A549 (cell line): ENCODE data around the gene GCC2. TPM values are rescaled to one million over a fixed set of nuclear protein-coding genes. Genes with fewer than 3 reads are reported as not detected.

ENCODE experiments used
- ATAC-seq, 2 experiments: fragments of 200-7000 bp in 1 of 2; fragments of >200 bp in 1 of 2; cut with Nextera tagmentation in 1 of 2; cut with Tn5 transposase in 1 of 2; 3 replicates each; pipeline versions ENCODE4 v1.8.0 to v1.9.1; 2018 to 2020; ENCODE audit warnings: mild to moderate bottlenecking in 1 of 2, moderate library complexity in 1 of 2
- CTCF ChIA-PET: fragments of 300-600 bp; sonication (Branson Sonifier 250); formaldehyde crosslinking; extraction: SDS; loops from one replicate; lab custom pipeline; 2021; ENCODE audit warnings: antibody characterized with exemption, inconsistent platforms; lab: Yijun Ruan, JAX
- POLR2A ChIA-PET: fragments of 350-600 bp; formaldehyde crosslinking; extraction: SDS; loops from one replicate; lab custom pipeline; 2021; ENCODE audit warnings: antibody characterized with exemption, inconsistent platforms; lab: Yijun Ruan, JAX
- DNase-seq, 2 experiments: peaks; one replicate each; pipeline versions ENCODE4 v3.0.0 to v3.0.0-alpha.2; 2011 to 2016; ENCODE audit warnings: low read depth in 1 of 2, low spot score in 1 of 2
- FAIRE-seq: peaks from 2 replicates; lab custom pipeline; 2011; peaks lifted over from hg19 to GRCh38; lab: Jason Lieb, UNC
- H3K27ac ChIP-seq, 2 experiments: fragments of >200 bp; sonication (Bioruptor Twin); formaldehyde crosslinking; 3 replicates each; pipeline ENCODE4 v1.5.1; 2016 to 2017
- H3K4me1 ChIP-seq: fragments of >200 bp; sonication (Bioruptor Twin); formaldehyde crosslinking; 3 replicates; pipeline ENCODE4 v1.6.1; 2016
- H3K4me2 ChIP-seq: fragments of >200 bp; sonication (Bioruptor Twin); formaldehyde crosslinking; 3 replicates; pipeline ENCODE4 v1.6.1; 2016
- H3K4me3 ChIP-seq: fragments of >200 bp; sonication (Bioruptor Twin); formaldehyde crosslinking; 3 replicates; pipeline ENCODE4 v1.5.1; 2016
- H3K9me3 ChIP-seq: fragments of >200 bp; sonication (Bioruptor Twin); formaldehyde crosslinking; 3 replicates; pipeline ENCODE4 v1.6.1; 2016
- BHLHE40 ChIP-seq: IDR thresholded peaks from 2 replicates; pipeline ENCODE4 v1.6.1; 2012; ENCODE audit warnings: low read depth, low read length, inconsistent platforms
- CHD4 ChIP-seq: fragments of 200-600 bp; sonication (generic); IDR thresholded peaks from 2 replicates; pipeline ENCODE4 v1.6.1; 2016; ENCODE audit warnings: antibody characterized with exemption, mild to moderate bottlenecking, borderline replicate concordance
- EP300 ChIP-seq, 2 experiments: fragments of >200 bp; sonication (Bioruptor Twin); formaldehyde crosslinking; IDR thresholded peaks; 2 replicates in 1 of 2; 3 replicates in 1 of 2; pipeline ENCODE4 v1.6.1; 2016 to 2017
- FOSB ChIP-seq: fragments of 250-450 bp; sonication (Bioruptor Pico); IDR thresholded peaks from 2 replicates; pipeline ENCODE4 v1.5.0; 2020; ENCODE audit warnings: mild to moderate bottlenecking, moderate library complexity
- GATA3 ChIP-seq: IDR thresholded peaks from 2 replicates; pipeline ENCODE4 v1.6.1; 2012; ENCODE audit warnings: borderline replicate concordance
- HMGXB4 ChIP-seq: fragments of 250-450 bp; sonication (Bioruptor Pico); IDR thresholded peaks from 2 replicates; pipeline ENCODE4 v1.5.0; 2021; ENCODE audit warnings: mild to moderate bottlenecking, moderate library complexity, borderline replicate concordance
- HOXB5 ChIP-seq: fragments of 250-450 bp; sonication (Bioruptor Pico); IDR thresholded peaks from 2 replicates; pipeline ENCODE4 v1.5.0; 2020; ENCODE audit warnings: mild to moderate bottlenecking, moderate library complexity
- JUN ChIP-seq, 2 experiments: fragments of >200 bp; sonication (Bioruptor Twin); formaldehyde crosslinking; IDR thresholded peaks; 2 replicates in 1 of 2; 3 replicates in 1 of 2; pipeline ENCODE4 v1.6.1; 2016 to 2017
- JUNB ChIP-seq: fragments of >200 bp; sonication (Bioruptor Twin); formaldehyde crosslinking; IDR thresholded peaks from 2 replicates; pipeline ENCODE4 v1.6.1; 2016
- KDM1A ChIP-seq: fragments of 200-600 bp; sonication (generic); IDR thresholded peaks from 2 replicates; pipeline ENCODE4 v1.6.1; 2016; ENCODE audit warnings: low read depth, mild to moderate bottlenecking
- KDM5A ChIP-seq: fragments of 200-600 bp; sonication (generic); IDR thresholded peaks from 2 replicates; pipeline ENCODE4 v1.6.1; 2016; ENCODE audit warnings: antibody characterized with exemption, mild to moderate bottlenecking
- MAFK ChIP-seq: fragments of 450-650 bp; IDR thresholded peaks from 2 replicates; pipeline ENCODE4 v1.6.1; 2014; ENCODE audit not compliant: partially characterized antibody
- NFE2L2 ChIP-seq: fragments of 150-350 bp; conservative IDR thresholded peaks from 2 replicates; pipeline ENCODE4 v1.6.1; 2014; ENCODE audit warnings: low read length
- POLR2A ChIP-seq: IDR thresholded peaks from 2 replicates; pipeline ENCODE4 v1.6.1; 2012; ENCODE audit warnings: mild to moderate bottlenecking, low read length
- RAD21 ChIP-seq, 2 experiments: fragments of >200 bp in 1 of 2; sonication (Bioruptor Twin) in 1 of 2; formaldehyde crosslinking in 1 of 2; IDR thresholded peaks in 1 of 2; conservative IDR thresholded peaks in 1 of 2; 2 replicates in 1 of 2; 3 replicates in 1 of 2; pipeline ENCODE4 v1.6.1; 2012 to 2018; ENCODE audit warnings: inconsistent platforms in 1 of 2
- RCOR1 ChIP-seq: fragments of 150-350 bp; IDR thresholded peaks from 2 replicates; pipeline ENCODE4 v1.6.1; 2014; ENCODE audit warnings: antibody characterized with exemption, low read length, low read depth
- RNF2 ChIP-seq: fragments of 200-600 bp; sonication (generic); IDR thresholded peaks from 2 replicates; pipeline ENCODE4 v1.6.1; 2016; ENCODE audit warnings: low read depth, mild to moderate bottlenecking, antibody characterized with exemption, moderate library complexity, borderline replicate concordance
- SREBF2 ChIP-seq: fragments of 450-650 bp; IDR thresholded peaks from 2 replicates; pipeline ENCODE4 v1.6.1; 2014; ENCODE audit warnings: mild to moderate bottlenecking, moderate library complexity
- TFCP2L1 ChIP-seq: fragments of 250-450 bp; sonication (Bioruptor Pico); IDR thresholded peaks from 2 replicates; pipeline ENCODE4 v1.5.0; 2021; ENCODE audit warnings: mild to moderate bottlenecking
- ZC3H11A ChIP-seq: fragments of 450-650 bp; IDR thresholded peaks from 2 replicates; pipeline ENCODE4 v1.6.1; 2014; ENCODE audit warnings: antibody characterized with exemption, mild to moderate bottlenecking
- ZFP36 ChIP-seq: fragments of 450-650 bp; IDR thresholded peaks from 2 replicates; pipeline ENCODE4 v1.6.1; 2014; ENCODE audit warnings: borderline replicate concordance; ENCODE audit not compliant: partially characterized antibody
- WGBS: methylation state at CpG from one replicate; pipeline ENCODE4 v1.1.6; 2017; ENCODE audit errors: missing lambda C conversion rate; 5-methylcytosine and 5-hydroxymethylcytosine counted together
- polyA plus RNA-seq, 4 experiments: library from polyadenylated mRNA; depleted of rRNA in 3 of 4; stranded (reverse); fragments of >200 nt; fragmentation: RNase III in 1 of 4; extraction: RNeasy Plus Mini Kit Qiagen cat#74134 plus additional on column Dnase treatment in 1 of 4; gene quantifications; 2 replicates in 3 of 4; 3 replicates in 1 of 4; pipeline ENCODE4 v1.2.3, GENCODE V29; 2011 to 2017
- TF ChIP-seq, protein P1 (sequence below): fragments of >200 bp; sonication (Bioruptor Twin); formaldehyde crosslinking; IDR thresholded peaks from 3 replicates; pipeline ENCODE4 v1.6.1; 2016

GCC2 gene
- polyA plus RNA-seq, 2 of the 4 experiments (the other 2 are of a cell fraction) = 13.6 to 30.1 TPM

DNA sequence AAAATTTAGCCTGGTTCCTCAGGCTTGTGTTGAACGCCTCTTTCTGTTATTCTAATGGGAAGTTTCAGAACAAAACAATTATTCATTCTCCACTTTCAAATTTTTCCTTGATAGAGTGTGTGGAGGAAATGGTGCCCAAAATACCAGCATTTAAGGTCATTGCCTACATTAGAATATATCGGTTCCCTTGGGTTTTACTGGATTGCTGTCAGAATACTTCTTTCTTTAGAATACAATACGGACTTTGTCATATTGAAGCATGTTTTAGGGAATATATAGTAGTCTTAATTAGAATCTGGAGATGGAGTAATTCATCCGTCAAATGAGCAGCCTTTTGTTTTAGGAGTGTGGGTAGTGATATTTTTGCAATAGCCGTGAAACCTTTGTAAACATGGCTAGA is 98.6 kb downstream of the GCC2 start (continued):
- TF ChIP-seq CHD4 (no peak), NFE2L2 (no peak)

DNA sequence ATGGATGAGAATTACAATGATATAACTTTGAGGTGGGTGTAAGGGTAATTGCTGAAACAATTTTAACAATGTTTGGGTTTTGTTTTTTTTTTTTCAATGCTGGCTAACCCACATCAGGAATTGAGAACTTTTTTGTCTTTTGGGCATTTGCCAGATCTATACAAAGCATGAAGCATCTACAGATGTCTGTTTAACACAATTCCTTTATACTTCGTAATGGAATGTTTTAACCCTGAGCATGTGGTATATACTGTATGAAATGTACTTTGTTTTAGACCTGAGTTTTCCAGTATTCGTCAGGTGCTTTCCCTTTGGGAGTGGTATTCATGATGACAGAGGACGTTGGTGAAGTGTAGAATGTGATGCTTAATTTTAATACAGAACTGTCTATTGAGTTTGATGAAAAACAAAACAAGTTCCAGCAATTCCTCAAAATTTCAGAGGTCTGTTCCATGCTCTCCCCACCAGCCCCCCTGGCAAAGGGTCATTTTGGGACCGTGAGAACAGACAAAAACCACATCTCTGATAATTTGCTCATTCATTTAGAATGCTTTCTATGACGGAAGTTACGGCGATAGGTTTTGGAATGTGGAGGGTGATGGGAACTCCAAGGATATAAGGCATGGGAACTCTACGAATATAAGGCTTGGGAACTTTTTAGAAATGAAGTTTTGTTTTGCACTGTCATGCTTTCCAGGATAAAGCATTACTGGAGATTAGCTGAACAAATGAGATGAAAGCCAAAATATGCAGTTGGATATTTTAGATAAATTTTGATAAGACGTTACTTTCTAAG is 99.4 kb downstream of the GCC2 start:
- Histone ChIP-seq H3K4me2 (no peak overlapping the region), H3K4me3 (no peak overlapping the region), H3K9me3 (no peaks in the 10 kb centered on the region), H3K4me1 (peaks cover 17% of the 10 kb centered on the region; the same call in 2 of the 3 replicates), H3K27ac (no peak overlapping the region)
- no peak for TF ChIP-seq POLR2A
- no peak for TF ChIP-seq HOXB5 (CRISPR knock-in tag)
- TF ChIP-seq BHLHE40 = no peak
- no peak for TF ChIP-seq EP300 (IDR thresholded peaks at IDR 0.05)
- no peak for TF ChIP-seq GATA3
- TF ChIP-seq TFCP2L1 (CRISPR knock-in tag) = no peak
- ChIA-PET CTCF (interaction anchor here (1.1 to 2.2 kb wide), 6 partner anchors 7 to 88 kb away, joined by 3 to 7 read pairs (median 4); no protein-coding TSS in a partner anchor), POLR2A (no interaction called here)
- FAIRE-seq (no peak), DNase-seq (no peak), ATAC-seq (no peak)
- WGBS = 83% methylated on average over 9 of the region's 9 CpGs

DNA sequence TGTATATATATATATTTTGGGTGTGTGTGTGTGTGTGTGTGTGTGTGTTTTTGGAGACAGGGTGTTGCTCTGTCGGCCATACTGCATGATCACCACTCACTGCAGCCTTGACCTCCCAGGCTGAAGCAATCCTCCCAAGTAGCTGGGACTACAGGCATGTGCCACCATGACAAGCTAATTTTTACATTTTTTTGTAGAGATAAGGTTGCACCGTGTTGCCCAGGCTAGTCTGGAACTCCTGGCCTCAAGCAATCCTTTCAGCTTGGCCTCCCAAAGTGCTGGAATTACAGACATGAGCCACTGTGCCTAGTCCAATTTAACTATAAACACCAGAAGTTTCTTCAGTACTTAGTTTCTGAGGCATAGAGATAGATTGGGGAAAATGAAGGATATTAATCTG is 103.6 kb downstream of the GCC2 start:
- POLR2A ChIA-PET = no interaction called here
- CTCF ChIA-PET = interaction anchor here (1.2 to 1.7 kb wide), 2 partner anchors 12 to 32 kb away, joined by 3 to 4 read pairs; no protein-coding TSS in a partner anchor
- Histone ChIP-seq H3K4me1 (peaks cover 24% of the 10 kb centered on the region; the same call in 2 of the 3 replicates), H3K27ac (no peak overlapping the region), H3K4me3 (no peak overlapping the region), H3K9me3 (no peaks in the 10 kb centered on the region), H3K4me2 (no peak overlapping the region)
- TF ChIP-seq JUN (IDR thresholded peaks at IDR 0.05) (no peak), RCOR1 (no peak), SREBF2 (no peak), NFE2L2 (no peak), HMGXB4 (CRISPR knock-in tag) (no peak), KDM5A (no peak), TFCP2L1 (CRISPR knock-in tag) (no peak), MAFK (no peak), KDM1A (no peak), BHLHE40 (no peak), JUNB (no peak), FOSB (no peak), ZFP36 (no peak), ZC3H11A (no peak), RNF2 (no peak), RAD21 (conservative IDR thresholded peaks at IDR 0.05 in 1 of 2, IDR thresholded peaks at IDR 0.05 in 1 of 2) (no peak)
- TF ChIP-seq, protein P1, sequence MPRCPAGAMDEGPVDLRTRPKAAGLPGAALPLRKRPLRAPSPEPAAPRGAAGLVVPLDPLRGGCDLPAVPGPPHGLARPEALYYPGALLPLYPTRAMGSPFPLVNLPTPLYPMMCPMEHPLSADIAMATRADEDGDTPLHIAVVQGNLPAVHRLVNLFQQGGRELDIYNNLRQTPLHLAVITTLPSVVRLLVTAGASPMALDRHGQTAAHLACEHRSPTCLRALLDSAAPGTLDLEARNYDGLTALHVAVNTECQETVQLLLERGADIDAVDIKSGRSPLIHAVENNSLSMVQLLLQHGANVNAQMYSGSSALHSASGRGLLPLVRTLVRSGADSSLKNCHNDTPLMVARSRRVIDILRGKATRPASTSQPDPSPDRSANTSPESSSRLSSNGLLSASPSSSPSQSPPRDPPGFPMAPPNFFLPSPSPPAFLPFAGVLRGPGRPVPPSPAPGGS = no peak
- DNase-seq (no peak), ATAC-seq (no peak), FAIRE-seq (no peak)
- 86% methylated on average over 2 of the region's 2 CpGs for WGBS
